ENCODE data around the gene FGF8. TPM values are rescaled to one million over a fixed set of nuclear protein-coding genes. Genes with fewer than 3 reads are reported as not detected.
A peak's percentile ranks its signal among the peaks of the same experiment; 100 is the strongest.

FGF8 gene
- total and polyA plus RNA-seq, 2 of the 8 experiments (the other 6 are each of a cell fraction or from before 2014, with no cell fraction given) = 1.1 to 3.9 TPM

GRCh38 chr10:101817337-101818118 lies 41.6 kb upstream of the FGF8 start (continued):
- TF ChIP-seq JUND (IDR thresholded peaks at IDR 0.05; ENCODE audit: low read length) (no peak), RBBP5 (IDR thresholded peaks at IDR 0.05; ENCODE audit: borderline replicate concordance, low read depth, low read length) (0 out of 2 replicates have a peak, but pooled peaks have one; percentile 9), CREB1 (IDR thresholded peaks at IDR 0.05) (peak; percentile 59; the same call in 1 of the 2 replicates), POLR2A (IDR thresholded peaks at IDR 0.05; ENCODE audit: control extremely low read depth in 1 of 2, low read depth in 2 of 2, low read length in 2 of 2) (peak in 1 of 2 experiments; percentile 46; a peak in 2 of 3 replicates), CTCF (IDR thresholded peaks at IDR 0.05; ENCODE audit: control extremely low read depth in 1 of 3, insufficient read depth in 1 of 3, low read depth in 1 of 3, low read length in 3 of 3) (no peak), TCF12 (IDR thresholded peaks at IDR 0.05; ENCODE audit: low read depth, low read length) (no peak), SIN3A (conservative IDR thresholded peaks at IDR 0.05 in 1 of 2, IDR thresholded peaks at IDR 0.05 in 1 of 2; ENCODE audit: low read depth in 1 of 2, low read length in 2 of 2) (no peak), HDAC2 (IDR thresholded peaks at IDR 0.05; ENCODE audit: borderline replicate concordance in 1 of 2, low read depth in 2 of 2, low read length in 2 of 2) (no peak; a peak in 1 of 4 replicates), SP2 (IDR thresholded peaks at IDR 0.05; ENCODE audit: low read length) (no peak), KDM5A (IDR thresholded peaks at IDR 0.05; ENCODE audit: low read length) (0 out of 2 replicates have a peak, but pooled peaks have one; percentile 11)
- TF ChIP-seq, protein P1, sequence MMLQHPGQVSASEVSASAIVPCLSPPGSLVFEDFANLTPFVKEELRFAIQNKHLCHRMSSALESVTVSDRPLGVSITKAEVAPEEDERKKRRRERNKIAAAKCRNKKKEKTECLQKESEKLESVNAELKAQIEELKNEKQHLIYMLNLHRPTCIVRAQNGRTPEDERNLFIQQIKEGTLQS (IDR thresholded peaks at IDR 0.05; ENCODE audit: insufficient read depth, low read depth, low read length) = no peak
- TF ChIP-seq, protein P2, sequence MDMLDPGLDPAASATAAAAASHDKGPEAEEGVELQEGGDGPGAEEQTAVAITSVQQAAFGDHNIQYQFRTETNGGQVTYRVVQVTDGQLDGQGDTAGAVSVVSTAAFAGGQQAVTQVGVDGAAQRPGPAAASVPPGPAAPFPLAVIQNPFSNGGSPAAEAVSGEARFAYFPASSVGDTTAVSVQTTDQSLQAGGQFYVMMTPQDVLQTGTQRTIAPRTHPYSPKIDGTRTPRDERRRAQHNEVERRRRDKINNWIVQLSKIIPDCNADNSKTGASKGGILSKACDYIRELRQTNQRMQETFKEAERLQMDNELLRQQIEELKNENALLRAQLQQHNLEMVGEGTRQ (IDR thresholded peaks at IDR 0.05; ENCODE audit: low read length) = no peak

All from H1 (cell line).